SK-N-DZ (cell line): Measurements from ENCODE around the gene SH3GLB1.

Experiments
- DNase-seq: peaks from one replicate; pipeline ENCODE4 v3.0.0-alpha.2; 2015; ENCODE audit warnings: low spot score

The SH3GLB1 gene

DNA sequence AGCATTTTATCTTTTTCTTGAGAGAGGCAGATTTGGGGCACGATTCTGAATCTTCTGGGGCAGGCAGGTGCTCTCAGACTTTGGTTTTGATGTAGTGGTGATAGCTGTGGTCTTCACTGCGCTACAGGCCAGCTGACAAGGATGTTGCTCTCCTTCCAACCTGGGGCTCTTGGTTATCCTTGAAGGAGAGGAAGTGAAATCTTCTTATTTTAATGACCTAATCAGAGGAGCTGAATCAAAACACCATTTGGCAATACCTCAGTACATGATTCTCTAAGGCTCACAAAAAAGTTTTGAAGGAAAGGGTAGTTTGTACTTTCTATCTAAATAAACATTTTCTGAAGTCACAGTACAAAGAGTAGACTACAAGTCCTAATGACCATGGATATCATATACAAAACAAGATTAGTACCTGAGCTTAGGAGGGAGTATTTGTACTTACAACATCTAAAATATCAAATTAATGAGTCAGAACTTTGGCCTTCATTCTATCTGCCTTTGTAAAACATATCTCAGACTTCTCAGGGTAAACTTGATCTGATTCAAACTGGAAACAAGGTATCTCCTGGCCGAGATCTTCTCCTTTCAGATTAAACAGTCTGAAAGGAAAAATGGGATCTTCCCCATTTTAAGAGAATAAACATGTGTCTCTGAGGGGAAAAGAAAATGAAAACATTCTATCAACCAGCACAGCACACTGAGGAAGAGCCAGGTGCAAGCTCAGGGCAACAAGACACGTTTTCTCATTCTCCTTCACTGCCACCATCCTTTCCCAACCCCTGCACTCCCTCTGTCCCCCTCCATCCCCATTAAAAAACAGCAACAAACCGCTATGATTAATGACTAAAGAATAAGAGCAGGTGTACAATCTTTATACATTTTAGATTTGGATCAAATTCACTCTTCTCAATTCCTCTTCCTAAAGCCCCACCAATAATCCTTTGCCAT is 69.2 kb downstream of the SH3GLB1 start:
- no peak for DNase-seq

DNA sequence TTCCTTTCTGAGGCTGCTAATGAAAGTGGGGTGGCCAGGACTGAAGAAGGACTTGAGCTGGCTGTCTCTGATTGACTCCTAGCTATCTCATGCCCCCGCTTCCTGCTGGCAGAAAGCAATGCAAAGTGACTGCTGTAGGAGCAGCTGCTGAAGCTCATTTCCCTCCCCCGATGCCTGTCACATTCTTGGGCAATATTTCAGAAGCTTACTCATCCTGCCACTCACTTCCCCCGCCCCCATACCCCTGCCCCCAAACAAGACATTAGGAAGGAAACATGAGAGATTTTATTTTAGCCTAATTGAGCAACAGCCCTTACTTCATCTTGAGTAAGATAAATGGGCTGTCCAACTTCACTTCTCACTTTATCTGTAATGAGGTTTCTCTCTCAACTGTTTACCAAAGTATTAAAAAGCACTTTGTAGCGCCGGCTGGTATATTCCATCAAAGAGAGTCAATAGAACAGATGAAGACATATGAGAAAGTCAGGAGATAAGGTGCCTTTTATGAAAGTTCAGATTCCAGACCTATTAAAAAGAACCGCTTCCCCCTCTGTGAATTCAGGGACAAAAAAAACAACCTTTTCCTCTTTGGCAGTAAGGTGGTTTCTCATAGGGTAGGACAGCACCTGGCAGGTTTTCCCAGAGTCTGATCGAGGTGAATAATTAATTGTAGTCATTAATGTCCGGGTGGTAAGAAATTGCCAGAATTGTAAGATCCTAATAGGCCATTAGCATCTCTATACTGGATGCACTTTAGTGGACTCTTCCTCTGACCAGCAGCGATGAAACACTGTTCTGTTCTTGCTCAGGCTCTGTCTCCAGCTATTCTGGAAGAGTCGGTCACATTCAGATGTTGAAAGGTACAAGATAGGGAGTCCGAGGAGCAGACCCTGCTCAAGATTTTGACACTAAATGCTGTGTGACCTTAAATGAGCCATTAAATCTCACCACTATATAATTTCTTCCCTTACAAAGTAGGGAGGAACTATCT is 70.2 kb downstream of the SH3GLB1 start:
- DNase-seq: peak; percentile 46

DNA sequence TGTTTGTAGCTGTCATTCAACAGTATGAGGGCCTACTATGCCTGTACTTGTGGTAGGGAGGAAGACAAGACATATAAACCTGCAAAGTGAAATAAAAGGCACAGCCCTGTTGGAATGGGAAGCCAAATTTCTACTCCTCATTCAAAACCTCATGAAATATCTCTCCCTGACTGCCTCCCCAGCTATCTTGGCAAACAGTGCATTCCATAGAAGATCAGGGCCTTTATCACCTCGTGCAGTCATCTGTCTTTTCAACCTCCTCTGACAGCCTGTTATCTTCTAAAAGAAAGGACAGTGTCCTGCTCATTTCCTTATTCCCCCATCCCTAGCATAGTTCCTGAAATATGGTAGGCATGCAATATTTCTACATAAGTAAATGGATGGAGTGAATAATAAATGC is 71.0 kb downstream of the SH3GLB1 start:
- DNase-seq: no peak

DNA sequence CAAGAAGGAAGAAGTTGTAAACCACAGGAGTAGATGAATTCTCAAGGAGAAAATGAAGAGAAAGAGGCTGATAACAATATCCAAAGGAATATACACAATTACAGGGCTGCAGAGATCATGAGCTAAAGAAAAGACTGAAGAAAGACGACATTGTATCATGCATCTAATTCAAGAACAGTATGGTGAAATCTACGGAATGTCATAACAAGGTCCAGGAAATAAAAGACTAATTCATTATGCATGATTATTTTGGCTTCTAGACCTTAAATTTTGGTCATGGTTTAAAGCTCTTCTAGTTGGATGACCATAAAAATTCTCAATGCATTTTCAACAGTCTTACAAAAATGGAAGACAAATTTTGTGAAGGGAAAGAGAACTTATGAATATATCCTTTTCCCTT is 71.7 kb downstream of the SH3GLB1 start:
- no peak for DNase-seq

DNA sequence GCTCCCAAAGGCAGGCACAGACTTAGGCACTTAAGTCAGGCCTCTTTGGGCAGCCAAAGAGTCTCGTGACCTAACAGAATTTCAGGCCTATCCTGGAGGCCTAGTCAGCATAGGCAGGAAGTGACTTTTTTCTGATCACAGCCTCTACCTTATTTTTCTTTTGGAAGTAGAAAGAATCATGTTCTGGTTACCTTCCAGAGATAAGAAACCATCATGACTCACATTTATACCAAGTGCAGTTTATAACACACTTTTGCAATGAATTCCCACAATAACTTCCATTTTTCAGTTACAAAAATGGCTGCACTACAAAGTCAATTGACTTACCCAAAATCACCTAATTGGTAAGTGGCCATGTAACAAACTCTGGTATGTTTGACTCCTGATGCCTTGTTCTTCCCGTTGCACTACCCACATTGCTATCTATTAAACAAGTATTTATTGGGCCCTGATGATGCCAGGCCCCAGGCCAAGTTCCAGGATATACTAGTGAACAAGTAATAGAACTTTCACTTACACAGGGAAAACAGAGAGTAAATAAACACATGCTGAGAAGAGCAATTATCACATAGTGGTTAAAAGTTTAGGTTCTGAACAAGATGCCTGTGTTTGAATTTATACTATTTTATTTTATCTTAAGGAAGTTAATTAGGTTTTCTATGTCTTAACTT is 74.3 kb downstream of the SH3GLB1 start:
- DNase-seq: no peak

DNA sequence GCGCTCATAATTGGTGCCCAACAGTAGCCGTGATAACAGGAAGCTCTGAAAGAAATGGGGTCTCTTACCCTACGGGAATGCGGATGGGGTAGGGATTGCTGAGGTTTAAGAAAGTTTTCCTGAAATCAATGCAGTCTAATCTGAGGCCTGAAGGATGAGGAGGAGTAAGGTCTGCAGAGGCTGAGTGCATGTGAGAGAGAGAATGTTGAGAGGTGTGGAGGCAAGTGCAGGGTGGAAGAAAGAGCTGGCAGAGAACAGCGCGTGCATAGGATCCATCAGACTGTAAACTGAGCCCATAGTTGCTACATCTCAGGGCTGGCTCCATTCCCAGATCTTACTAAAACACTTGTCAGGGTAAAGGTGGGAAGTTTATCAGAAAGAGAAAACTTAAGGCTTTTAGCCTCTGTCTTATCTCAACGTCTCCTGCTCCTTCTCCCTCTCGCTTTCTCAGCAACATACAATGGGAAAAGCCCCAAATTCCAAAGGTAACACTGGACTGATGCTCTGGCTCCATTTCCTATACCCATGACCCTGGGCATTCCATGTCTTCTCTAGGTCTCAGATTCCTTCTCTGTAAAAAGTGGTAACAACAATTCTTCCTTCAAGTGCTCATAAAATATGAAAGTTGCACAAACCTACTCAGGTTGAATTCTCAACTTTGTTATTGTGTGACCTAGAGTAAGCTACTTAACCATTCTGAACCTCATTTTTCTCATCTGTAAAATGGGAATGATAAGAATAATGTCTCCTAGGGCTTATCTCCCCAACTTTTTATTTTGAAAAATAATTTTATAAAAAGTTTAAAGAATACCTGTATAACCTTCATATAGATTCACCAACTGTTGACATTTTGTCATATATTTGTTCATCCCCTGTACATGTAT is 75.2 kb downstream of the SH3GLB1 start:
- no peak for DNase-seq

DNA sequence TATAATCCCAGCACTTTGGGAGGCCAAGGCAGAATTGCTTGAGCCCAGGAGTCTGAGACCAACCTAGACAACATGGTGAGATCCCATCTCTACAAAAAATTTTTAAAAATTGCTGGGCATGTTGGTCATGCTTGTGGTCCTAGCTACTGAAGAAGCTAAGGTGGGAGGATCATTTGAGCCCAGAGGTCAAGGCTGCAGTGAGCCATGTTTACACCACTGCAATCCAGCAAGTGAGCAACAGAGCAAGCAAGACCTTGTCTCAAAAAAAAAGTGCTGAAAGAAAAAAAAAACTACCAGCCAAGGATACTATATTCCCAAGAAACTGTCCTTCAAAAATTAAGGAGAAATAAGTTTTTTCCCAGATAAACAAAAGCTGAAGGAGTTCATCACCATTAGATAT is 78.1 kb downstream of the SH3GLB1 start:
- no peak for DNase-seq

DNA sequence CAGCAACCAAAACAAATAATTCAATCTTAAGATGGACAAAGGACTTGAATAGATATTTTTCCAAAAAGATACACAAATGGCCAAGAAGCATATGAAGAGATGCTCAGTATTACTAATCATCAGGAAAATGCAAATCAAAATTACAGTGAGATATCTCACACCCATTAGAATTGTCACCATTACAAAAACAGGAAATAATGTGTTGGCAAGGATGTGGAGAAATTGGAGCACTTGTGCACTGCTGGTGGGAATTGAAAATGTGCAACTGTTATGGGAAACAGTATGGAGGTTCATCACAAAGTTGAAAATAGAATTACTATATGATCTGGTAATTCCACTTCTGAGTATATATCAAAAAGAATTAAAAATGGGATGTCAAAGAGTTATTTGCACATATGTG is 83.2 kb downstream of the SH3GLB1 start:
- DNase-seq: no peak

DNA sequence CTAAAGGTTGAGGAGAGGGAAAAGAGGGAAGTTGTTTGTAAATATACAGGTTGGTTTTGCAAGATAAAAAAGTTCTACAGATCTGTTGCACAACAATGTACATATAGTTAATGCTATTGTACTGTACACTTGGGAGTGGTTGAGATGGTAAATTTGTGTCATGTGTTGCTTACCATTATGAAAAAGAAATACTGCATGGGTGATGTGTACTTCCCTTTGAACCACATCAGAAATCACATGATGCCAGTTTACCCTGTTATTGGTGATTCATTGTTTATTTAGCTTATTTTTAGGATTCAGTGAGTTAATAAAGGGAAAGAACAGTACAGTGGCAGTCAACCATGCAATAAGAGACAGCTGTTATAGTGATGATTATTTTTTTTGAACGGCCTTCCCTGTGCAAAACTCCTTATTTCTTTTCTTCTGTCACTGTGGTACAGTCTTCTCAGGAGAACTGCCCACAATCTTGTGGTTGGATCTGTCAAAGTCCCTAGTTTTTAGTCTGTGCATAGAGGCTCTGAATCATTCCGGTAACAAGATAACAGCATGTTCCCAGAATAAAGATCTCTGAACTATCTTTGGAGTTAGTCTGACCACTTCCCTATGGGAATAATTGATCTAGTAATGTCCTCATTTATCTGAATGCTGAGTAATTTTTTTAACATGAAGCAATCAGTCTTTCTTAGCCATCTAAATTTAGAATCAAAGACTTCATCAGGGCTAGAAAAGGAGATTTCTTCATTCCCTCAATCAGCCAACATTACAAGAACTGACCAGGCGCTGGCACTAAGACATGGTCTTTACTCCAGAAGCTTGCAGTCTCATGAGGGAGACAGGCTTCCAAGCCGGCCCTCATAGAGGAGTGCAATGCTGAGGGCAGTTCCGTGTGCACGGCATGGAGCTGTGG is 84.2 kb downstream of the SH3GLB1 start:
- no peak for DNase-seq

DNA sequence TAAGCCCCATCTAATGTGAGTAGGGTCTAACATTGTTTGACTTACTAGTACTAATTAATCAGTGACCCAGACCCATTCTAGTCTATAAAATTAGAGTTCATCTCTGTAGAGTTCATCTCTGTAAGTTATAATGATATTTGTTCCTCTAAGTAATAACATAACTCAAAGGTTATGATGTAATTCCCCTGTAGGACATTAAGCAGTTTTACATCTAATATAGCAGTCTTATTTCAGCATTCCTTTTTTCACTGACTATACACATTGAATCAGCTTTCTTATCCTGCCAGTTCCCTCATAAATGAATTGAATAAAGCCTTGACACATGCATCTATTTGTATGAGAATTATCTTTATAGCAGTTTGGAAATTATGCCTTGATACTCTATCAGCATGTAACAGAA is 90.9 kb downstream of the SH3GLB1 start:
- DNase-seq: no peak
